CD4-positive, alpha-beta T cell treated with Interleukin-15 for 1 hour (primary cell): ENCODE results near the gene TCIRG1.

ENCODE experiments used
- DNase-seq: peaks from one replicate; pipeline ENCODE4 v3.0.0-alpha.2; 2020

Gene TCIRG1

GRCh38 chr11:68016904-68017817 is 21.7 kb upstream of the TCIRG1 start:
- no peak for DNase-seq

- no peak for DNase-seq
These were observed 20.7 kb upstream of the TCIRG1 start for GRCh38 chr11:68017980-68018729.

GRCh38 chr11:68018730-68019190 is 20.1 kb upstream of the TCIRG1 start:
- DNase-seq: no peak

- DNase-seq: no peak
These were observed 19.3 kb upstream of the TCIRG1 start for GRCh38 chr11:68019486-68019885.

GRCh38 chr11:68020575-68020974 is 18.2 kb upstream of the TCIRG1 start:
- no peak for DNase-seq

- DNase-seq: no peak
These were observed 17.5 kb upstream of the TCIRG1 start for GRCh38 chr11:68021167-68021787.

- no peak for DNase-seq
These were observed 16.3 kb upstream of the TCIRG1 start for GRCh38 chr11:68022531-68022930.

GRCh38 chr11:68024508-68024907 is 14.3 kb upstream of the TCIRG1 start:
- DNase-seq: no peak

- no peak for DNase-seq
These were observed 13.8 kb upstream of the TCIRG1 start for GRCh38 chr11:68025047-68025446.

- DNase-seq: no peak
These were observed 12.3 kb upstream of the TCIRG1 start for GRCh38 chr11:68026391-68027105.

GRCh38 chr11:68027667-68028066 is 11.2 kb upstream of the TCIRG1 start:
- DNase-seq: no peak

GRCh38 chr11:68028802-68029545 is 9.9 kb upstream of the TCIRG1 start:
- no peak for DNase-seq

GRCh38 chr11:68030318-68031143 is 8.3 kb upstream of the TCIRG1 start, which contains the start of gene NDUFS8:
NDUFS8 (plus strand) TSS chr11:68030681; CDS start chr11:68032152, 1,471 bp downstream.
- DNase-seq: peak; percentile 98

- no peak for DNase-seq
These were observed 7.7 kb upstream of the TCIRG1 start for GRCh38 chr11:68031144-68031464.

- DNase-seq: no peak
These were observed 6.8 kb upstream of the TCIRG1 start for GRCh38 chr11:68032003-68032402.

- DNase-seq: no peak
These were observed 5.7 kb upstream of the TCIRG1 start for GRCh38 chr11:68032997-68033707.

GRCh38 chr11:68033708-68034045 is 5.1 kb upstream of the TCIRG1 start:
- DNase-seq: no peak

GRCh38 chr11:68035266-68035876 is 3.5 kb upstream of the TCIRG1 start:
- DNase-seq: no peak

GRCh38 chr11:68036141-68036716 is 2.6 kb upstream of the TCIRG1 start:
- peak; percentile 41 for DNase-seq
